ENCODE measurements around the gene RIC8B.

DNA sequence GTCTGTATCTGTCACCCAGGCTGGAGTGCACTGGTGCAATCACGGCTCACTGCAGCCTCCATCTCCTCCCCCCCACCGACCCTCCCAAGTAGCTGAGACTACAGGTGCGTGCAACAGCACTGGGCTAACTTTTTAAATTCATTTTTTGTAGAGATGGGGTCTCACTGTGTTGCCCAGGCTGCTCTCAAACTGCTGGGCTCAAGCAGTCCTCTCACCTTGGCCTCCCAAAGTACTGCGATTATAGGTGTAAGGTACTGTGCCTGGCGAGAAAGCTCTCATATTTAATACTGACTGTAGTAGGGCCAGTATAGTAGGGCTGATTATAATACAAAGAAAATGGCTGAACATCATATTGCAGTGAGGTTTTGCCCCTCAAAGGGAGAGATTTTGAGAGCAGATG lies 2.4 kb downstream of the RIC8B start:
- no peak for TF ChIP-seq SUZ12 (IDR thresholded peaks at IDR 0.05)
- no peak for TF ChIP-seq NFRKB (IDR thresholded peaks at IDR 0.05)
- TF ChIP-seq FOXK2 (IDR thresholded peaks at IDR 0.05): no peak
- no peak for TF ChIP-seq ZNF384 (IDR thresholded peaks at IDR 0.05)
- TF ChIP-seq SP1 (IDR thresholded peaks at IDR 0.05): no peak
- TF ChIP-seq, protein P1, sequence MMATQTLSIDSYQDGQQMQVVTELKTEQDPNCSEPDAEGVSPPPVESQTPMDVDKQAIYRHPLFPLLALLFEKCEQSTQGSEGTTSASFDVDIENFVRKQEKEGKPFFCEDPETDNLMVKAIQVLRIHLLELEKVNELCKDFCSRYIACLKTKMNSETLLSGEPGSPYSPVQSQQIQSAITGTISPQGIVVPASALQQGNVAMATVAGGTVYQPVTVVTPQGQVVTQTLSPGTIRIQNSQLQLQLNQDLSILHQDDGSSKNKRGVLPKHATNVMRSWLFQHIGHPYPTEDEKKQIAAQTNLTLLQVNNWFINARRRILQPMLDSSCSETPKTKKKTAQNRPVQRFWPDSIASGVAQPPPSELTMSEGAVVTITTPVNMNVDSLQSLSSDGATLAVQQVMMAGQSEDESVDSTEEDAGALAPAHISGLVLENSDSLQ (IDR thresholded peaks at IDR 0.05): no peak
- TF ChIP-seq FOXM1 (IDR thresholded peaks at IDR 0.05; ENCODE audit: borderline replicate concordance): no peak
- TF ChIP-seq BHLHE40 (IDR thresholded peaks at IDR 0.05; ENCODE audit: borderline replicate concordance): no peak
- TF ChIP-seq ELF4 (IDR thresholded peaks at IDR 0.05): no peak
- no peak for TF ChIP-seq ARNT (IDR thresholded peaks at IDR 0.05)
- TF ChIP-seq FOXA1 (IDR thresholded peaks at IDR 0.05): no peak
- no peak for TF ChIP-seq HDGF (IDR thresholded peaks at IDR 0.05; ENCODE audit: borderline replicate concordance)
- no peak for TF ChIP-seq CTBP1 (IDR thresholded peaks at IDR 0.05; ENCODE audit: borderline replicate concordance)
- TF ChIP-seq LEF1 (IDR thresholded peaks at IDR 0.05; ENCODE audit: borderline replicate concordance): no peak

Measured in HEK293T (cell line).